Endothelial cell of umbilical vein (primary cell): ENCODE results near the gene AMN1. TPM values are rescaled to one million over a fixed set of nuclear protein-coding genes. Genes with fewer than 3 reads are reported as not detected.

ENCODE experiments used
- BruUV-seq: library from RNA; stranded (reverse); fragments of 400-500 nt; replicated peaks from 2 replicates; lab custom pipeline; 2021; lab: Mats Ljungman, UMichigan
- CTCF ChIA-PET: fragments of 300-600, 350-600 bp; sonication (Branson Sonifier 250); formaldehyde crosslinking; loops from one replicate; lab custom pipeline; 2021; ENCODE audit warnings: antibody characterized with exemption, inconsistent platforms; lab: Charles Lee
- POLR2A ChIA-PET: fragments of 300-600, 350-600 bp; sonication (Branson Sonifier 250); formaldehyde crosslinking; loops from one replicate; lab custom pipeline; 2021; ENCODE audit warnings: antibody characterized with exemption, inconsistent platforms; lab: Charles Lee
- DNase-seq: peaks from one replicate; pipeline ENCODE4 v3.0.0-alpha.2; 2011; ENCODE audit warnings: low read depth, low spot score
- FAIRE-seq: peaks from 2 replicates; lab custom pipeline; 2011; peaks lifted over from hg19 to GRCh38; lab: Jason Lieb, UNC
- H2AFZ ChIP-seq: 2 replicates; pipeline ENCODE4 v1.6.0; 2012; ENCODE audit warnings: low read depth, low read length, control low read depth, inconsistent platforms
- H3K27ac ChIP-seq: 2 replicates; pipeline ENCODE4 v1.5.1; 2011; ENCODE audit warnings: low read depth, mild to moderate bottlenecking, control low read depth, low read length, moderate library complexity; ENCODE audit not compliant: insufficient read depth
- H3K27me3 ChIP-seq, 2 experiments: 2 replicates each; pipeline versions ENCODE4 v1.6.0 to v1.6.1; 2011; ENCODE audit warnings: low read length in 2 of 2, mixed read lengths in 1 of 2; ENCODE audit not compliant: control insufficient read depth in 2 of 2, insufficient read depth in 2 of 2
- H3K36me3 ChIP-seq, 2 experiments: 2 replicates in 1 of 2; 3 replicates in 1 of 2; pipeline ENCODE4 v1.5.1; 2011; ENCODE audit warnings: low read length in 2 of 2, mild to moderate bottlenecking in 1 of 2, moderate library complexity in 1 of 2; ENCODE audit not compliant: control insufficient read depth in 2 of 2, insufficient read depth in 2 of 2; ENCODE audit errors: extremely low read depth in 1 of 2
- H3K4me1 ChIP-seq: 3 replicates; pipeline ENCODE4 v1.5.1; 2011; ENCODE audit warnings: mild to moderate bottlenecking, low read length; ENCODE audit not compliant: control insufficient read depth, insufficient read depth; ENCODE audit errors: extremely low read depth
- H3K4me2 ChIP-seq: 2 replicates; pipeline ENCODE4 v1.6.1; 2011; ENCODE audit warnings: low read length, control low read depth, mixed read lengths; ENCODE audit not compliant: insufficient read depth
- H3K4me3 ChIP-seq, 3 experiments: fragments of 200-600 bp in 1 of 3; sonication (generic), shearing (Covaris generic) in 1 of 3; replicated peaks in 1 of 3; 2 replicates each; pipeline ENCODE4 v1.5.1; 2011 to 2016; ENCODE audit warnings: control low read depth in 3 of 3, low read length in 3 of 3, mild to moderate bottlenecking in 2 of 3, inconsistent platforms in 1 of 3, low read depth in 1 of 3, moderate library complexity in 1 of 3; ENCODE audit not compliant: insufficient read depth in 1 of 3
- H3K79me2 ChIP-seq: 2 replicates; pipeline ENCODE4 v1.6.0; 2012; ENCODE audit warnings: low read length, inconsistent platforms; ENCODE audit not compliant: control insufficient read depth, insufficient read depth
- H3K9ac ChIP-seq: replicated peaks from 2 replicates; pipeline ENCODE3; 2011; ENCODE audit warnings: low read length, control low read depth; ENCODE audit not compliant: insufficient read depth; ENCODE audit errors: extremely low read depth
- H3K9me1 ChIP-seq: replicated peaks from 3 replicates; pipeline ENCODE4 v1.6.0; 2011; ENCODE audit warnings: mild to moderate bottlenecking, low read length; ENCODE audit not compliant: control insufficient read depth, insufficient read depth; ENCODE audit errors: extremely low read depth
- H3K9me3 ChIP-seq: replicated peaks from 2 replicates; pipeline ENCODE4 v1.5.1; 2012; ENCODE audit warnings: low read length, inconsistent platforms; ENCODE audit not compliant: control insufficient read depth, insufficient read depth
- H4K20me1 ChIP-seq: replicated peaks from 2 replicates; pipeline ENCODE3; 2011; ENCODE audit warnings: mild to moderate bottlenecking, low read length; ENCODE audit not compliant: control insufficient read depth, insufficient read depth; ENCODE audit errors: extremely low read depth
- CTCF ChIP-seq, 2 donors: IDR thresholded peaks; 1 replicate in 1 of 2; 2 replicates in 1 of 2; pipeline ENCODE4 v1.5.1; 2011; ENCODE audit warnings: low read length in 2 of 2, mild to moderate bottlenecking in 2 of 2, moderate library complexity in 2 of 2, control low read depth in 1 of 2, inconsistent platforms in 1 of 2, low read depth in 1 of 2; ENCODE audit not compliant: insufficient read depth in 1 of 2; ENCODE audit errors: extremely low read depth in 1 of 2
- EZH2 ChIP-seq: IDR thresholded peaks from 2 replicates; pipeline ENCODE4 v1.6.1; 2012; ENCODE audit warnings: borderline replicate concordance, low read depth, mild to moderate bottlenecking, moderate library complexity, low read length, inconsistent platforms; ENCODE audit not compliant: severe bottlenecking
- FOS ChIP-seq: IDR thresholded peaks from 2 replicates; pipeline ENCODE4 v1.6.1; 2011; ENCODE audit warnings: mild to moderate bottlenecking, low read length, moderate library complexity, borderline replicate concordance; ENCODE audit not compliant: insufficient read depth
- GATA2 ChIP-seq: IDR thresholded peaks from 2 replicates; pipeline ENCODE4 v1.7.0; 2011; ENCODE audit warnings: low read depth, mild to moderate bottlenecking, moderate library complexity, mixed read lengths, low read length; ENCODE audit not compliant: insufficient read length, insufficient read depth
- JUN ChIP-seq: IDR thresholded peaks from 2 replicates; pipeline ENCODE4 v1.6.1; 2011; ENCODE audit warnings: borderline replicate concordance, low read depth; ENCODE audit not compliant: insufficient read length, insufficient read depth
- MAX ChIP-seq: IDR thresholded peaks from 2 replicates; pipeline ENCODE4 v1.6.1; 2011; ENCODE audit not compliant: insufficient read depth, insufficient read length
- MYC ChIP-seq: IDR thresholded peaks from one replicate; pipeline ENCODE4 v1.6.1; 2011; ENCODE audit warnings: mild to moderate bottlenecking, low read depth, low read length
- POLR2A ChIP-seq: IDR thresholded peaks from 2 replicates; pipeline ENCODE4 v1.6.1; 2012; ENCODE audit warnings: low read depth, mild to moderate bottlenecking, control low read depth, low read length
- POLR2AphosphoS5 ChIP-seq: IDR thresholded peaks from 2 replicates; pipeline ENCODE4 v1.6.1; 2012; ENCODE audit warnings: low read depth, mild to moderate bottlenecking, control low read depth, low read length, moderate library complexity; ENCODE audit not compliant: insufficient read depth
- dilution Hi-C: fragments of 300-500 bp; cut with MboI; formaldehyde crosslinking; loops from one replicate; pipeline ENCODE4 v1.15.0; 2019; ENCODE audit warnings: low sequenced_read_pairs; ENCODE audit not compliant: extremely low pct_ligation_motif_present
- intact Hi-C: fragments of 100-400 bp; cut with micrococcal nuclease; formaldehyde crosslinking; loops from one replicate; pipeline ENCODE4 v1.10.0; 2022
- polyA plus RNA-seq, 4 experiments: library from polyadenylated mRNA; depleted of rRNA in 3 of 4; stranded (reverse) in 3 of 4; unstranded in 1 of 4; fragments of >200 nt; gene quantifications; 2 replicates each; pipeline versions ENCODE4 v1.2.1 to v1.2.3, GENCODE V29; 2011 to 2012; ENCODE audit warnings: missing spikeins in 1 of 4
- total RNA-seq: library from RNA; stranded (reverse); gene quantifications from 2 replicates; pipeline ENCODE4 v1.2.3, GENCODE V29; 2021

Gene AMN1
- total and polyA plus RNA-seq, 2 donors (not counting 3 experiments of a cell fraction or from before 2014, with no cell fraction given) = 8.5 to 18.0 TPM

- Histone ChIP-seq H3K79me2 (no peaks in the 10 kb centered on the region), H3K9ac (no peak overlapping the region), H3K4me2 (no peak overlapping the region), H4K20me1 (no peaks in the 10 kb centered on the region), H3K27me3 (no peaks in the 10 kb centered on the region), H3K9me1 (no peaks in the 10 kb centered on the region), H3K4me3 (no peak overlapping the region), H3K36me3 (no peaks in the 10 kb centered on the region), H2AFZ (no peak overlapping the region), H3K9me3 (no peaks in the 10 kb centered on the region), H3K27ac (no peak overlapping the region), H3K4me1 (peaks cover 5% of the 10 kb centered on the region)
- BruUV-seq = no TSS peak
- dilution Hi-C loops (no loop called here), intact Hi-C loops (no loop called here)
- TF ChIP-seq MAX (no peak), POLR2AphosphoS5 (no peak), MYC (no peak), FOS (no peak), POLR2A (no peak), JUN (no peak), EZH2 (no peak), CTCF (IDR thresholded peaks at IDR 0.05; ENCODE audit: extremely low read depth in 1 of 2, insufficient read depth in 1 of 2, low read depth in 1 of 2, low read length in 2 of 2) (no peak), GATA2 (no peak)
- POLR2A ChIA-PET = no interaction called here
- no peak for DNase-seq
- no peak for FAIRE-seq
- CTCF ChIA-PET = interaction anchor here (1.0 kb wide), 2 partner anchors 107 to 224 kb away, joined by 3 to 5 read pairs; no protein-coding TSS in a partner anchor
Observed at GRCh38 chr12:31627456-31628054, 101.3 kb downstream of the AMN1 start.
